AG04449 (cell line): ENCODE measurements around the gene PDX1.

Experiments used
- CTCF ChIA-PET: fragments of 350-600 bp; formaldehyde crosslinking; extraction: SDS; loops from one replicate; lab custom pipeline; 2021; ENCODE audit warnings: antibody characterized with exemption; lab: Yijun Ruan, JAX
- POLR2A ChIA-PET: fragments of 400-600, 350-600 bp; formaldehyde crosslinking; extraction: SDS; loops from one replicate; lab custom pipeline; 2020; ENCODE audit warnings: antibody characterized with exemption, inconsistent platforms; lab: Yijun Ruan, JAX
- DNase-seq: peaks from one replicate; pipeline ENCODE4 v3.0.0-alpha.2; 2010; ENCODE audit warnings: low read depth, low spot score
- H3K4me3 ChIP-seq: 2 replicates; pipeline ENCODE4 v1.5.1; 2011; ENCODE audit warnings: low read depth, mild to moderate bottlenecking, control low read depth, low read length
- CTCF ChIP-seq: IDR thresholded peaks from one replicate; pipeline ENCODE4 v1.5.1; 2011; ENCODE audit warnings: mild to moderate bottlenecking, moderate library complexity, low read length, control low read depth, inconsistent platforms; ENCODE audit not compliant: insufficient read depth; ENCODE audit errors: missing control alignments

The PDX1 gene

GRCh38 chr13:27907121-27907787 is 12.5 kb upstream of the PDX1 start:
- POLR2A ChIA-PET: no interaction called here
- TF ChIP-seq CTCF: no peak
- no peak overlapping the region for H3K4me3 ChIP-seq
- CTCF ChIA-PET: no interaction called here
- no peak for DNase-seq

DNA sequence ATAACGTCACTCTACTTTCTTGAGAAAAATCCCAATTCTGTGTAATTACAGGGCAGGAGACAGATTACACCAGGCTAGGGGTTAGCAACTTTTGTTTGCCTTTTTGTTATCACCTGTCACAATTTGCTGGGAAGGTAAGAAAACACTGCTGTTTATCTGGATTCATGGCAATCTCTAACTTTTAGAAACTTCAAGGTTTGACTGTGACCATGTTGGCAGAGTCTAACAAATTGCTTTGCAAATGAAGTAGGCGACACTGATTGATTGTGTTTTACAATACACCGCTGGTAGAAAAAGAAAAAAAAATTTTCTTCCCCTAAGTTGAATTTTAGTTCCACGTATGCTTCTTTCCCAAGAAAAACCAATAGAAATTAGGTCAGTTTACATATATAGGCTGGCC is 10.4 kb upstream of the PDX1 start:
- H3K4me3 ChIP-seq: no peak overlapping the region
- ChIA-PET CTCF (no interaction called here), POLR2A (no interaction called here)
- TF ChIP-seq CTCF: no peak
- no peak for DNase-seq

GRCh38 chr13:27911521-27911920 is 8.3 kb upstream of the PDX1 start:
- ChIA-PET CTCF (interaction anchor here (0.8 to 1.2 kb wide), 3 partner anchors 10 to 86 kb away, joined by 3 to 5 read pairs (median 3); no protein-coding TSS in a partner anchor), POLR2A (no interaction called here)
- TF ChIP-seq CTCF: no peak

DNA sequence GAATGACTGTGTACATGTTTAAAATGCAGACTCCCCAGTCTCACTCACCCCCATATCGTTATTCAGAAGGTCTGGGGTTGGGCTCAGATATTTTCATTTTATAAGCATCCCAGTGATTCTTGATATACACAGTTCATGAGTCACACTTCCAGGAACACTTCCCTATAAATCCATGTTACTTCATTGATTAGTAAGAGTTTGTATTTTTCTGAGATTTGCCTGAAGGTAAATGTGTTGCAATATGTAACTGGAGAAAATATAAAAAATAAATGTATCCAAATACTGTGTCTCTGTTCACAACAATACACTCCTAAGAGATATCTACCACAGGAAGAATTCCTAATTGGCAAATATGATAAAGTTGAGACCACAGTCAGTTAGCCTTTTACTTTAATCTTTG is 6.6 kb upstream of the PDX1 start:
- DNase-seq: no peak
- ChIA-PET CTCF (no interaction called here), POLR2A (no interaction called here)
- H3K4me3 ChIP-seq: no peak overlapping the region
- TF ChIP-seq CTCF: no peak

More at GRCh38 chr13:27911521-27911920, 8.3 kb upstream of the PDX1 start:
- no peak overlapping the region for H3K4me3 ChIP-seq
- no peak for DNase-seq

DNA sequence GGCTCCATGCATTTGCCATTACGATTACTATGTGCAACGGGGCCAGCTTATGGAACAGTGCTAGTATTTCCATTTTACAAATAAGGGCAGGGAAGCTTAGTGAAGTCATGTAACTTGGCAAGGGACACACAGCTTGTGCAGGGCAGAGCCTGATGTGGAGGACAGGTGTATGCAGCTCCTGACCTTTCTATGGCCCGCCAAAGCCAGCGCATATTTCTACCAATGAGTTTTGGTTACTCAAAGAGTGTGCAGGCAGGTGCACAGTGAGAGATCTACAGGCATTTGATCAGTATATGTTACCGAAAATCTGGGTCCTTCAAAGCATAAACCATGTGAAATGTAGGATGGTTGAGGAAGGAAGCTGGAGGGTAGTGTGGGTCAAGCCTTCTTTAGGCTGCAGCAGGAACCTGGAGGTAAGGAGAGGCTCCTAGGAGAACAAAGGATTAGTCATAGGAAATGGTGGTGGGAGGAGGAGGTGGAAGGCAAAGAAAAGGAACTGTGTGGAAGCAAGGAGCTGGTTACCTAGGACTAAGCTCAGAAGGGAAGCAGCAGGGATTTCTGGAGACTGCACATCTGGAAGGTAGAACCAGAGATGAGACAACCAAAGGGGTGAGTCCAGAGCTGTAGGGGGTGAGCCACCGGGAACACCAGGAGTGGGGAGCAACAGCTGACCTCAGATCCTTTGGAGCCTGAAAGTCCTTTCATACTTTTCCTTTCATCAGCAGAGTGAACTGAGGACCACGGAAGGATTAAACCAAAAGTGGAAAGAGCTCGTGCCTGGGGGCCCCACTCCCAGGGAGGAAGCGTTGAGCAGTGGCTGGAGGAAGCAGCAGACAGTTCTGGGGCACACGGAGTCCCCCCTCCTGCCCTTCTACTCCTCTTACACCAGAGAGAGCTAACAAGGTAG is 4.2 kb upstream of the PDX1 start:
- DNase-seq: no peak
- POLR2A ChIA-PET: no interaction called here
- CTCF ChIA-PET: interaction anchor here (0.9 to 1.5 kb wide), 4 partner anchors 68 to 553 kb away, joined by 3 to 8 read pairs (median 3); no protein-coding TSS in a partner anchor
- TF ChIP-seq CTCF: no peak
- H3K4me3 ChIP-seq: no peak overlapping the region
